Measurements from ENCODE around the gene HASPIN. TPM values are rescaled to one million over a fixed set of nuclear protein-coding genes. Genes with fewer than 3 reads are reported as not detected.

Gene HASPIN
- total RNA-seq, 1 experiment from 2014 or later = 30.0 TPM

DNA sequence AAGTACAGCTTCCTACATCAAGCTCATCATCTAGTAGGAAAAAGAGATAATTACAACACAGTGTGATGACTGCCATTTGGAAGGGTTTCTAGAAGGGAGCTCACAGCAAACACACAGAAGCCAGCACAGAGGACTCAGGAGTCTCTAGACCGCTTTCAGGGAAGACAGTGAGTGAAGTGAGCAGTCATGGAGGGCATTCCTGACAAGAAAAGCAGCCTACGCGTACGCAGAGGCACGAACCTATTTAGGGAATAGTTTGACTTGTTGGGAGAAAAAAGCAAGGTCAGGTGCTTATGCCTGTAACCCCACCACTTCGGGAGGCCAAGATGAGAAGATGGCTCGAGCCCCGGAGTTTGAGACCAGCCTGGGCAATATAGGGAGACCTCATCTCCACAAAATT lies 8.4 kb upstream of the HASPIN start:
- H3K9me3 Mint-ChIP-seq = no peaks in the 10 kb centered on the region
- DNase-seq (ENCODE audit: low spot score) (no peak), ATAC-seq (no peak)
- TF ChIP-seq, protein P1, sequence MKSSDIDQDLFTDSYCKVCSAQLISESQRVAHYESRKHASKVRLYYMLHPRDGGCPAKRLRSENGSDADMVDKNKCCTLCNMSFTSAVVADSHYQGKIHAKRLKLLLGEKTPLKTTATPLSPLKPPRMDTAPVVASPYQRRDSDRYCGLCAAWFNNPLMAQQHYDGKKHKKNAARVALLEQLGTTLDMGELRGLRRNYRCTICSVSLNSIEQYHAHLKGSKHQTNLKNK (CRISPR knock-in tag; IDR thresholded peaks at IDR 0.05) = no peak
- TF ChIP-seq CREM (CRISPR knock-in tag; IDR thresholded peaks at IDR 0.05) (no peak), SMAD4 (CRISPR knock-in tag; IDR thresholded peaks at IDR 0.05) (no peak), ZNF396 (CRISPR knock-in tag; IDR thresholded peaks at IDR 0.05; ENCODE audit: borderline replicate concordance) (no peak), SP1 (CRISPR knock-in tag; conservative IDR thresholded peaks at IDR 0.05) (no peak), RELA (CRISPR knock-in tag; IDR thresholded peaks at IDR 0.05; ENCODE audit: borderline replicate concordance) (no peak), ZNF671 (CRISPR knock-in tag; IDR thresholded peaks at IDR 0.05) (no peak), JUN (CRISPR knock-in tag; IDR thresholded peaks at IDR 0.05) (no peak)
- TF ChIP-seq, protein P2, sequence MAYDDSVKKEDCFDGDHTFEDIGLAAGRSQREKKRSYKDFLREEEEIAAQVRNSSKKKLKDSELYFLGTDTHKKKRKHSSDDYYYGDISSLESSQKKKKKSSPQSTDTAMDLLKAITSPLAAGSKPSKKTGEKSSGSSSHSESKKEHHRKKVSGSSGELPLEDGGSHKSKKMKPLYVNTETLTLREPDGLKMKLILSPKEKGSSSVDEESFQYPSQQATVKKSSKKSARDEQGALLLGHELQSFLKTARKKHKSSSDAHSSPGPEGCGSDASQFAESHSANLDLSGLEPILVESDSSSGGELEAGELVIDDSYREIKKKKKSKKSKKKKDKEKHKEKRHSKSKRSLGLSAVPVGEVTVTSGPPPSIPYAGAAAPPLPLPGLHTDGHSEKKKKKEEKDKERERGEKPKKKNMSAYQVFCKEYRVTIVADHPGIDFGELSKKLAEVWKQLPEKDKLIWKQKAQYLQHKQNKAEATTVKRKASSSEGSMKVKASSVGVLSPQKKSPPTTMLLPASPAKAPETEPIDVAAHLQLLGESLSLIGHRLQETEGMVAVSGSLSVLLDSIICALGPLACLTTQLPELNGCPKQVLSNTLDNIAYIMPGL (CRISPR knock-in tag; IDR thresholded peaks at IDR 0.05) = no peak
- TF ChIP-seq, protein P3, sequence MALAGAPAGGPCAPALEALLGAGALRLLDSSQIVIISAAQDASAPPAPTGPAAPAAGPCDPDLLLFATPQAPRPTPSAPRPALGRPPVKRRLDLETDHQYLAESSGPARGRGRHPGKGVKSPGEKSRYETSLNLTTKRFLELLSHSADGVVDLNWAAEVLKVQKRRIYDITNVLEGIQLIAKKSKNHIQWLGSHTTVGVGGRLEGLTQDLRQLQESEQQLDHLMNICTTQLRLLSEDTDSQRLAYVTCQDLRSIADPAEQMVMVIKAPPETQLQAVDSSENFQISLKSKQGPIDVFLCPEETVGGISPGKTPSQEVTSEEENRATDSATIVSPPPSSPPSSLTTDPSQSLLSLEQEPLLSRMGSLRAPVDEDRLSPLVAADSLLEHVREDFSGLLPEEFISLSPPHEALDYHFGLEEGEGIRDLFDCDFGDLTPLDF (CRISPR knock-in tag; IDR thresholded peaks at IDR 0.05) = no peak
- no peak overlapping the region for H3K4me3 Mint-ChIP-seq
- H3K36me3 Mint-ChIP-seq = peaks cover 26% of the 10 kb centered on the region
- no peak overlapping the region for H3K27ac Mint-ChIP-seq
- CTCF ChIA-PET = interaction anchor here (0.6 kb wide), 1 partner anchor 22 kb away, joined by 3 read pairs; no protein-coding TSS in a partner anchor
- POLR2A ChIA-PET = no interaction called here
- no peaks in the 10 kb centered on the region for H3K27me3 Mint-ChIP-seq (ENCODE audit: low read depth)
- no peaks in the 10 kb centered on the region for H3K4me1 Mint-ChIP-seq

DNA sequence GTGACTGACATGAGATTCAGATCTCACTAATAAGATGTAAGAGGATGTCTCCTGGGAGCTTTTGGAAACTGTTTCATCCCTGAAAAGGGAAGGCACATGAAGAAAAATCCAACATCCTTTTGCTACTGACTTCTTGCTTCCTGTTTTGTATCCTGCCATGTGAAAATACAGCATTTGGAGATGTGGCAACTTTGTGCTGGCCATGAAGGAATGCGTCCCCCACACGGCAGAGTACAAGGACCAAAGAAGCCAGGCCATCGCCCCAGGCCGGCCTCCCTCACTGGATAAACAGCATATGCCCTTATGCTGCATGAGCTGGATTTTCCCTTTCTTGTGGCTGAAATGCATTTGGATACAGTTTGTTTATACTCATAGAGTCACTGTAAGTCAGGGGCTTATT lies 5.5 kb upstream of the HASPIN start:
- ChIA-PET CTCF (no interaction called here), POLR2A (no interaction called here)
- Mint-ChIP-seq H3K9me3 (no peaks in the 10 kb centered on the region), H3K4me1 (peaks cover 9% of the 10 kb centered on the region), H3K27ac (no peak overlapping the region), H3K36me3 (peaks cover 29% of the 10 kb centered on the region), H3K4me3 (no peak overlapping the region), H3K27me3 (ENCODE audit: low read depth) (no peaks in the 10 kb centered on the region)
- ATAC-seq = no peak
- TF ChIP-seq, protein P2 (CRISPR knock-in tag; IDR thresholded peaks at IDR 0.05) = no peak
- TF ChIP-seq TP53 (CRISPR knock-in tag; IDR thresholded peaks at IDR 0.05) (no peak), ZNF138 (CRISPR knock-in tag; conservative IDR thresholded peaks at IDR 0.05) (no peak)
- TF ChIP-seq, protein P4, sequence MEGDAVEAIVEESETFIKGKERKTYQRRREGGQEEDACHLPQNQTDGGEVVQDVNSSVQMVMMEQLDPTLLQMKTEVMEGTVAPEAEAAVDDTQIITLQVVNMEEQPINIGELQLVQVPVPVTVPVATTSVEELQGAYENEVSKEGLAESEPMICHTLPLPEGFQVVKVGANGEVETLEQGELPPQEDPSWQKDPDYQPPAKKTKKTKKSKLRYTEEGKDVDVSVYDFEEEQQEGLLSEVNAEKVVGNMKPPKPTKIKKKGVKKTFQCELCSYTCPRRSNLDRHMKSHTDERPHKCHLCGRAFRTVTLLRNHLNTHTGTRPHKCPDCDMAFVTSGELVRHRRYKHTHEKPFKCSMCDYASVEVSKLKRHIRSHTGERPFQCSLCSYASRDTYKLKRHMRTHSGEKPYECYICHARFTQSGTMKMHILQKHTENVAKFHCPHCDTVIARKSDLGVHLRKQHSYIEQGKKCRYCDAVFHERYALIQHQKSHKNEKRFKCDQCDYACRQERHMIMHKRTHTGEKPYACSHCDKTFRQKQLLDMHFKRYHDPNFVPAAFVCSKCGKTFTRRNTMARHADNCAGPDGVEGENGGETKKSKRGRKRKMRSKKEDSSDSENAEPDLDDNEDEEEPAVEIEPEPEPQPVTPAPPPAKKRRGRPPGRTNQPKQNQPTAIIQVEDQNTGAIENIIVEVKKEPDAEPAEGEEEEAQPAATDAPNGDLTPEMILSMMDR (IDR thresholded peaks at IDR 0.05) = no peak
- DNase-seq (ENCODE audit: low spot score) = no peak

DNA sequence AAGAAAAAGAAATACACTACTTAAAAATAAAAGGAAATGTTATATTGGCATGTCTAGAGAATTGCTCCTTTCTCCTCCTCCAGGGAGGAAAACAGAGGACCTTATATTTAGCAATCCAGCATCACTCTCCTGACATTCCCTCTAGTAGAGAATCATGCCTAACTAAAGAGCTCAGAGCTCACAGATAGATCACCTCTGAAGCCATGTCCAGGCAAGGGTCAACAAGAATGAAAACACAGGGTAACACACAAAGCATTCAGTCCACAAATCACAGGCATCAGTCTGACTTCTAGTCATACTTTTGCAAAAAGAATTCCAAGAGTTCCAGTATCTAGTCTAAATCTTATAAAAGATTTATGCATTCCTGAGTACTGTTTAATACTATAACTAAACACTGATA lies 4.4 kb upstream of the HASPIN start:
- ChIA-PET POLR2A (no interaction called here), CTCF (no interaction called here)
- Mint-ChIP-seq H3K27me3 (ENCODE audit: low read depth) (no peaks in the 10 kb centered on the region), H3K9me3 (no peaks in the 10 kb centered on the region), H3K4me1 (peaks cover 9% of the 10 kb centered on the region), H3K36me3 (peaks cover 29% of the 10 kb centered on the region), H3K4me3 (no peak overlapping the region), H3K27ac (no peak overlapping the region)
- no peak for DNase-seq (ENCODE audit: low spot score)
- no peak for ATAC-seq
- TF ChIP-seq, protein P5, sequence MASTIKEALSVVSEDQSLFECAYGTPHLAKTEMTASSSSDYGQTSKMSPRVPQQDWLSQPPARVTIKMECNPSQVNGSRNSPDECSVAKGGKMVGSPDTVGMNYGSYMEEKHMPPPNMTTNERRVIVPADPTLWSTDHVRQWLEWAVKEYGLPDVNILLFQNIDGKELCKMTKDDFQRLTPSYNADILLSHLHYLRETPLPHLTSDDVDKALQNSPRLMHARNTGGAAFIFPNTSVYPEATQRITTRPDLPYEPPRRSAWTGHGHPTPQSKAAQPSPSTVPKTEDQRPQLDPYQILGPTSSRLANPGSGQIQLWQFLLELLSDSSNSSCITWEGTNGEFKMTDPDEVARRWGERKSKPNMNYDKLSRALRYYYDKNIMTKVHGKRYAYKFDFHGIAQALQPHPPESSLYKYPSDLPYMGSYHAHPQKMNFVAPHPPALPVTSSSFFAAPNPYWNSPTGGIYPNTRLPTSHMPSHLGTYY (CRISPR knock-in tag; IDR thresholded peaks at IDR 0.05) = no peak
- TF ChIP-seq, protein P6, sequence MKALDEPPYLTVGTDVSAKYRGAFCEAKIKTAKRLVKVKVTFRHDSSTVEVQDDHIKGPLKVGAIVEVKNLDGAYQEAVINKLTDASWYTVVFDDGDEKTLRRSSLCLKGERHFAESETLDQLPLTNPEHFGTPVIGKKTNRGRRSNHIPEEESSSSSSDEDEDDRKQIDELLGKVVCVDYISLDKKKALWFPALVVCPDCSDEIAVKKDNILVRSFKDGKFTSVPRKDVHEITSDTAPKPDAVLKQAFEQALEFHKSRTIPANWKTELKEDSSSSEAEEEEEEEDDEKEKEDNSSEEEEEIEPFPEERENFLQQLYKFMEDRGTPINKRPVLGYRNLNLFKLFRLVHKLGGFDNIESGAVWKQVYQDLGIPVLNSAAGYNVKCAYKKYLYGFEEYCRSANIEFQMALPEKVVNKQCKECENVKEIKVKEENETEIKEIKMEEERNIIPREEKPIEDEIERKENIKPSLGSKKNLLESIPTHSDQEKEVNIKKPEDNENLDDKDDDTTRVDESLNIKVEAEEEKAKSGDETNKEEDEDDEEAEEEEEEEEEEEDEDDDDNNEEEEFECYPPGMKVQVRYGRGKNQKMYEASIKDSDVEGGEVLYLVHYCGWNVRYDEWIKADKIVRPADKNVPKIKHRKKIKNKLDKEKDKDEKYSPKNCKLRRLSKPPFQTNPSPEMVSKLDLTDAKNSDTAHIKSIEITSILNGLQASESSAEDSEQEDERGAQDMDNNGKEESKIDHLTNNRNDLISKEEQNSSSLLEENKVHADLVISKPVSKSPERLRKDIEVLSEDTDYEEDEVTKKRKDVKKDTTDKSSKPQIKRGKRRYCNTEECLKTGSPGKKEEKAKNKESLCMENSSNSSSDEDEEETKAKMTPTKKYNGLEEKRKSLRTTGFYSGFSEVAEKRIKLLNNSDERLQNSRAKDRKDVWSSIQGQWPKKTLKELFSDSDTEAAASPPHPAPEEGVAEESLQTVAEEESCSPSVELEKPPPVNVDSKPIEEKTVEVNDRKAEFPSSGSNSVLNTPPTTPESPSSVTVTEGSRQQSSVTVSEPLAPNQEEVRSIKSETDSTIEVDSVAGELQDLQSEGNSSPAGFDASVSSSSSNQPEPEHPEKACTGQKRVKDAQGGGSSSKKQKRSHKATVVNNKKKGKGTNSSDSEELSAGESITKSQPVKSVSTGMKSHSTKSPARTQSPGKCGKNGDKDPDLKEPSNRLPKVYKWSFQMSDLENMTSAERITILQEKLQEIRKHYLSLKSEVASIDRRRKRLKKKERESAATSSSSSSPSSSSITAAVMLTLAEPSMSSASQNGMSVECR (CRISPR knock-in tag; IDR thresholded peaks at IDR 0.05; ENCODE audit: borderline replicate concordance) = no peak
- no peak for TF ChIP-seq ZNF219 (CRISPR knock-in tag; IDR thresholded peaks at IDR 0.05; ENCODE audit: borderline replicate concordance)
- TF ChIP-seq MYBL2 (CRISPR knock-in tag; IDR thresholded peaks at IDR 0.05) = no peak

Measured in WTC11 (cell line).